ENCODE measurements around the gene TNFSF12. TPM values are rescaled to one million over a fixed set of nuclear protein-coding genes. Genes with fewer than 3 reads are reported as not detected.
"Not testable (repeated sequence)": the region's sequence is repeated elsewhere in the genome, so short reads cannot be mapped to it uniquely, and the experiment has no call there.

The TNFSF12 gene
- polyA plus RNA-seq, 1 donor: 32.7 TPM

DNA sequence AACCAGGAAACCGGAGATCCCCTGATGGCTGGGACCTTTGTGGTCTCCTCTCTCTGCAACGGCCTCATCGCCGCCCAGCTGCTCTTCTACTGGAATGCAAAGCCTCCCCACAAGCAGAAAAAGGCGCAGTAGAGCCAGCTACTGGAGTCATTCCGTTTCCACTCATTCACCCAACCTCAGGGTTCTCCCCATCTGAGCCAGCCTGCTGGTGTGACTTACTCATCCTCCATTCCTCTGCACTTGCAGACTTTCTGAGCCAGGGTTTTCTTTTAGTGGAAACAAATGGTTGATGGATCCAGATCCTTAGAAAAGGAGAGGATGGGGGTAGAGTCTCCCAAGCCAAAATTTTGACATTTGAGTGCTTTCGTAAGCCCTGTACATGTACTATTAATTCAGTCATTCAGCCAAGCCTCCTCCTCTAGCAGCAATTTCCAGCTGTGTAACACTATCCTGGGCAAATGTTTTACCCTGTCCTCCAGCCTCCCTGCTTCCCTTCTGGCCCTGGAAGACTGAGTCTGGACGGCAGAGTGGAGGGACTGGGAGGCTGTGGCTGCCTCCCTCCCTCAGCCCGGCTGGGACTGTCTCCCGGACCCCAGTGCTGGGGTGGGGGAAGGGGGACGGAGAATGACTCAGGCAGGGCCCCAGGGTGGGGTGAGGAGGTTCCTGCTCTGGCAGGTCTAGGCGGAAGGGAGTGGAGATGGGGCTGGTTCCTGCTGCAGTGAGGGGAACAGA lies 38.7 kb downstream of the TNFSF12 start:
- Histone ChIP-seq H3K36me3 (ENCODE audit: control insufficient read depth, insufficient read depth, low read length) (peaks cover 50% of the 10 kb centered on the region), H3K27ac (ENCODE audit: low read length) (no peak overlapping the region)
- no peak for DNase-seq

DNA sequence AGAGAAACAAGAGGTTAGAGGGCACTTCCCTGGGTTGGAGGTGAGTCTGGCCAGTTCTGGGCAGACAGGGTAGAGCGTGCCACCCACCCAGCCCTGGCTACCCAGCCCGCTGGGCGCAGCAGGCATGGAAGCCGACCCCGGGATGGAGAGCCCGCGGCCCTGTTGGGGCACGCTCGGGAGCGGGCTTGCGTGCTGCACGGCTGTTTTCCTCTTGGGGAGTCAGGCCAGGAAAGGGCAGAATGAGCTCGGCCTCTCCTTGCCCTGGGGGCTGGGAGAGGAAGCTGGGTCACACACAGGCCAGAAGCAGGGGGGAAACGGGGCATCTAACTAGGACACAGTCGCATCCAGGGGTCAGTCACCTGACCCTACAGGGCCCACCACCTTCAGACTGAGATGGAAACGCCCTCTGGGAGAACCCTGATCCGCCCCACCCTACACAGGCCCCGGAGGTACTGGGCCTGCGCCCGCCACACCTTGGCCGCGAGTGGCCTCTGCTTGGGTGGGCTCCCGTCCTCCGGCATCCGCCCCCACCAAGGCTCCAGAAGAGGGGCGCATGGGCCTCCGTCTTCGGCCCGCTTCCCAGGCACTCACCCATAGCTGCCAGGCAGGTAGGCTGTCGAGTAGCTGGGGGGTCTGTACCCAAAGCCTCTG lies 39.8 kb downstream of the TNFSF12 start:
- Histone ChIP-seq H3K9me3 (ENCODE audit: control insufficient read depth, low read depth, low read length) (no peaks in the 10 kb centered on the region), H3K27ac (ENCODE audit: low read length) (no peak overlapping the region), H3K4me3 (ENCODE audit: low read length) (peak overlapping the region; percentile 36), H3K27me3 (ENCODE audit: control insufficient read depth, insufficient read depth, low read length) (no peaks in the 10 kb centered on the region), H3K36me3 (ENCODE audit: control insufficient read depth, insufficient read depth, low read length) (peaks cover 60% of the 10 kb centered on the region), H3K4me1 (ENCODE audit: control insufficient read depth, insufficient read depth, low read length) (peaks cover 17% of the 10 kb centered on the region)
- no CpG with 5 or more reads among the region's 30 CpGs for WGBS (ENCODE audit: insufficient coverage, low lambda C conversion rate)
- no peak for DNase-seq

More for the DNA sequence above, 38.7 kb downstream of the TNFSF12 start:
- peaks cover 26% of the 10 kb centered on the region for H3K4me1 ChIP-seq (ENCODE audit: control insufficient read depth, insufficient read depth, low read length)
- no peak overlapping the region for H3K4me3 ChIP-seq (ENCODE audit: low read length)
- H3K27me3 ChIP-seq (ENCODE audit: control insufficient read depth, insufficient read depth, low read length): no peaks in the 10 kb centered on the region
- WGBS (ENCODE audit: insufficient coverage, low lambda C conversion rate): no CpG with 5 or more reads among the region's 12 CpGs
- peaks cover 7% of the 10 kb centered on the region for H3K9me3 ChIP-seq (ENCODE audit: control insufficient read depth, low read depth, low read length)

DNA sequence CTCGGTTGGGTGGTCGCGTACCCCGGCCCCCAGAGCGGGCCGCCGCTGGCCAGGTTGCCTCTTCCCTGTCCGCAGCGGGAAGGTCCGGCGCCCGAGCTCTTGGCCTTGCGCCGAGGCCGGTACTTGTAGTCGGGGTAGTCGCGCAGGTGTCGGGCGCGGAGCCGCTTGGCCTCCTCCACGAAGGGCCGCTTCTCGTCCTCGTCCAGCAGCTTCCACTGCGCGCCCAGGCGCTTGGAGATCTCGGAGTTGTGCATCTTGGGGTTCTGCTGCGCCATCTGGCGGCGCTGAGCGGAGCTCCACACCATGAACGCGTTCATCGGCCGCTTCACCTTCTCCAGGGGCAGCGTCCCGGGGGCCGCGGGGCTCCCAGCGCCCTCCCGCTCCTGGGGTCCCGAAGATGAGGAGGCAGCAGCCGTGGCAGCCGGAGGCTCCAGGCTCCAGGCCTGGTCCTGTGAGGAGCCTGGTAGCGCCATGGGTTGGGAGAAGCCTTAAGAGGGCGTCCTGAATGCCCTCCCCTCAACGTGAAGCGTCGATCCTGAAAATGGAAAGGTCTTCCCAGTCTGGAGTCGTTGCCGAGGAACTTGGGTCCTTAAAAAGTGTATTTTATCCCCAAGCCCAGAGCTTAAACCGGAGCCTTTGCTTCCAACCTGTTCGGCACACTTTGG lies 40.5 kb downstream of the TNFSF12 start:
- DNase-seq: peak; percentile 76 to 83
- Histone ChIP-seq H3K9me3 (ENCODE audit: control insufficient read depth, low read depth, low read length) (no peaks in the 10 kb centered on the region), H3K27me3 (ENCODE audit: control insufficient read depth, insufficient read depth, low read length) (no peaks in the 10 kb centered on the region), H3K36me3 (ENCODE audit: control insufficient read depth, insufficient read depth, low read length) (peaks cover 66% of the 10 kb centered on the region), H3K4me1 (ENCODE audit: control insufficient read depth, insufficient read depth, low read length) (peaks cover 17% of the 10 kb centered on the region), H3K27ac (ENCODE audit: low read length) (no peak overlapping the region), H3K4me3 (ENCODE audit: low read length) (peak overlapping the region; percentile 36)
- WGBS (ENCODE audit: insufficient coverage, low lambda C conversion rate): no CpG with 5 or more reads among the region's 56 CpGs

DNA sequence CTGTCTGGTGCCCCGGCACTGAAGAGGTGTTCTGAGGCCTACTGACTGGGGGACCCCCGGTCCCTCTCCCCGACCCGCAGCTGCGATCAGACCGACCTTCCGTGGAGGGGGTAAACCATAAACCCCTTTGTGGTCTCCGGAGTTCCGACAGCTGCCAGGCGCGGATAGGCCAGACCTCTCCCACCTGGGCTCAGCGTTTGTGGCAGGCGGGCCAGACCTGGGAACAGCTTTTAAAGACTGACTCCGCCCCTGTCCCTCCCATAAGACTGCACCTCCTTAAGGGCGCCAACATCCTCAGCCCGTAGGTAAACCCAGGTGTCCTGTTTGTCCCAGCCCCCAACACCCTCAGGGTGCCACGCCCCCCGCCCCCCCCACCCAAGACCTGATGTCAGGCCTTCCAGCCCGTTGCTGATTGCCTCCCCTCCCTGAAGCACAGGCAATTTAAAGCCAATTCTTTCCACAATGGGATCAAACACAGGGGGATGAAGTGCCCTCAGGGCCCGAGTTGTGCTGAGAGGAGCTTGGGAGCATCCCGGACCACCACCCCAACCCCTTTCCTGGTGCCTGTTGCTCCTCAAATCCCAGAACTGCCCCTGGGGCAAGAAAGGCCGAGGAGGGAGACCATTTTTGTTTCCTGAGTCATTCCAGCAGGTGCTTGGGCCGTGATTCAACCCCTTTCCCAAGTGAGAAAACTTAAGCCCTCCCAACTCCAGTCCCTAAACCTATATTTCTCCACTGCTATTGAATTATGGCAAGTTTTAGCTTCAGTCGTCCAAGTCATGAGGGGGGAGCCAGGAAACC lies 41.2 kb downstream of the TNFSF12 start, which contains the start of gene SOX15:
Gene SOX15 (minus strand): TSS at position 204 of the 801 bp plus-strand sequence. CDS start 418 bp downstream, outside the sequence.
- peaks cover 74% of the 10 kb centered on the region for H3K36me3 ChIP-seq (ENCODE audit: control insufficient read depth, insufficient read depth, low read length)
- WGBS (ENCODE audit: insufficient coverage, low lambda C conversion rate): no CpG with 5 or more reads among the region's 24 CpGs
- no peaks in the 10 kb centered on the region for H3K9me3 ChIP-seq (ENCODE audit: control insufficient read depth, low read depth, low read length)
- no peak for DNase-seq
- H3K27ac ChIP-seq (ENCODE audit: low read length): no peak within 1 kb of the TSS
- peak within 1 kb of the TSS; percentile 36 for H3K4me3 ChIP-seq (ENCODE audit: low read length)
- no peaks in the 10 kb centered on the region for H3K27me3 ChIP-seq (ENCODE audit: control insufficient read depth, insufficient read depth, low read length)
- H3K4me1 ChIP-seq (ENCODE audit: control insufficient read depth, insufficient read depth, low read length): peaks cover 10% of the 10 kb centered on the region

DNA sequence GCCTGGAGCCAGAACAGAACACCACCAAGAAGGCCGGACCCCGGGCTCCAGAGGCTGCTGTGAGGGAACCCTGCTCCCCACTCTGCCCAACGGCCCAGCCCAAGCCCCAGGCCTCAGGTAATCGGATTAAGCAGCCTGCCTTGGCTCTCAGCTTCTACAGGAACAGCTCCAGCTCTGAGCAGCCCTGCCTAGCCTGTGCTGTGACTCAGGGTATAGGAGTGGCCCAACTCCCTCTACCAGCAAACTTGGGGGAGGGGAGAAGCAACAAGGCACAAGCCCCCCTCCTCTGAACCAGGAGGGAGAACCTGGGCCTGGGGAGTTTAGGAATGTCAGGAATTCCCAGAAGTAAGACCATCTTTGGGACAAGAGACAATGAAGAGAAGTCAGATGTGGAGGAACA lies 41.9 kb downstream of the TNFSF12 start:
- no peak overlapping the region for H3K4me3 ChIP-seq (ENCODE audit: low read length)
- H3K4me1 ChIP-seq (ENCODE audit: control insufficient read depth, insufficient read depth, low read length): peaks cover 8% of the 10 kb centered on the region
- H3K27ac ChIP-seq (ENCODE audit: low read length): no peak overlapping the region
- H3K9me3 ChIP-seq (ENCODE audit: control insufficient read depth, low read depth, low read length): no peaks in the 10 kb centered on the region
- WGBS (ENCODE audit: insufficient coverage, low lambda C conversion rate): no CpG with 5 or more reads among the region's 4 CpGs
- no peak for DNase-seq
- no peaks in the 10 kb centered on the region for H3K27me3 ChIP-seq (ENCODE audit: control insufficient read depth, insufficient read depth, low read length)
- peaks cover 78% of the 10 kb centered on the region for H3K36me3 ChIP-seq (ENCODE audit: control insufficient read depth, insufficient read depth, low read length)

DNA sequence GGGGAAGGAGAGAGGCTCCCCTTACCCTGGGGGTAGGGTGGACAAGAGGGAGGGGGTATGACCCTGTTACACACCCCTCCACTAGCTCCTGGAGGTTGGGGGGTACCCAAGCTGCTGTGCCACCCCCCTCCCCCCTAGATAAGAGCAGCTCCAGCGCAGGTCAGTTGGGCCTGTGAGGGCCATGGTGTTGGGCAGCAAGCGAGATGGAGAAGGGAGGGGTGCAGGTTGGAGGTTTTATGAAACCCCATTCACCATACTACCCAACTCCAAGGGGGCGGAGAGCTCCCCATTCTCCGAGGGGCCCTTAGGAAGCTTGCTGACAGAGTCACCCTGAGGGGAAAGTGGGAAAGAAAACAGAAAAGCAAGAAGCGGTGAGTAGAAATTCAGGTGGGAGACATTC lies 42.7 kb downstream of the TNFSF12 start:
- Histone ChIP-seq H3K27ac (ENCODE audit: low read length) (no peak overlapping the region), H3K4me3 (ENCODE audit: low read length) (no peak overlapping the region), H3K27me3 (ENCODE audit: control insufficient read depth, insufficient read depth, low read length) (no peaks in the 10 kb centered on the region), H3K4me1 (ENCODE audit: control insufficient read depth, insufficient read depth, low read length) (peaks cover 8% of the 10 kb centered on the region), H3K9me3 (ENCODE audit: control insufficient read depth, low read depth, low read length) (no peaks in the 10 kb centered on the region), H3K36me3 (ENCODE audit: control insufficient read depth, insufficient read depth, low read length) (peaks cover 82% of the 10 kb centered on the region)
- no peak for DNase-seq
- no CpG with 5 or more reads among the region's 5 CpGs for WGBS (ENCODE audit: insufficient coverage, low lambda C conversion rate)

DNA sequence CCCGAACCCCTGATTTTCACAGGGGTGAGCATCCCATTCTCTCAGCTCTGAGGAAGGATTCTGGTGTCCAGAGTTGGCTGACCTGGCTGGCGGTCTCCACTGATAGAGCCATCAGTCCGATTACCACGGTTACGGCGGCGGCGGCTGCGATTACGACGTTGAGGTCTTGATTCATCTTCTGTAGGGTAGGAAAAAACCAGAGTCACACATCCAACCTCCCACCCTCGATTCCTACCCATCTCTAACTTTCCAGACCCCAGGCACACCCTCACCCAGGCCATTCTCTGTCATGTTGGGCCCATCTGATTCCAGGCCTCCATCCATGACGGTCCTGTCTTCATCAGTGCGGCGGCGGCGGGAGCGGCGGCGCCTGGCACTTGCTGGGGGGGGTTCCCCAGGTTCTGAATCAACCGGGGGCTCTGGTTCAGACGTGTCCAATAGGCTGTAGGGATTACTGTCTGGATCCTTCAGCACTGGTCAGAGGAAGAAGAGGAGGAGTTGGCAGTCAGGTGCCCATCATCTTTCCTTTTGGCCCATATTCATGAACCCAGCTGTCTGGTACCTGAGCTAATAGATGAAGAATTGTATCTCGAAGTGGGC lies 43.7 kb downstream of the TNFSF12 start:
- Histone ChIP-seq H3K9me3 (ENCODE audit: control insufficient read depth, low read depth, low read length) (no peaks in the 10 kb centered on the region), H3K36me3 (ENCODE audit: control insufficient read depth, insufficient read depth, low read length) (peaks cover 81% of the 10 kb centered on the region), H3K4me3 (ENCODE audit: low read length) (no peak overlapping the region), H3K4me1 (ENCODE audit: control insufficient read depth, insufficient read depth, low read length) (peaks cover 13% of the 10 kb centered on the region), H3K27ac (ENCODE audit: low read length) (no peak overlapping the region), H3K27me3 (ENCODE audit: control insufficient read depth, insufficient read depth, low read length) (no peaks in the 10 kb centered on the region)
- WGBS (ENCODE audit: insufficient coverage, low lambda C conversion rate): 98% methylated on average over 8 of the region's 23 CpGs
- DNase-seq: no peak

DNA sequence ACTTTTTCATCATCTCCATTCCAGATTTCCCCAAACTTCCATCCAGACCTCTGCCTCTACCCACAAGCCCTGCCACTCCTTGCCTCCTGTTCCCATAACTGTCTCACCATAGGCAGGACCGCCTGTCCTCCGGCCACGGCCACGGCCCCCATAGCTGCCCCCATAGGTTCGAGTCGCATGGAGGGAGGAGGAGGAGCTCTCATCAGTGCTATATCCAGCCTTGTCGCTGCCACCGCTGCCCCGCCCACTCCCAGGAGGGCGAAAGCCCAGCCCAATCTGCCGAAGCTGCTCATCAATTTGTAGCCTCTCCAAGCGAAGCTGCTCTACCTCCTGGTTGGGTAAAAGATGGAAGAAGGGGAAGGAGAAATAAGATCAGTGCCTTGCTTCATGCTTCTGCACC lies 44.4 kb downstream of the TNFSF12 start:
- DNase-seq: no peak
- no peak overlapping the region for H3K27ac ChIP-seq (ENCODE audit: low read length)
- peaks cover 13% of the 10 kb centered on the region for H3K4me1 ChIP-seq (ENCODE audit: control insufficient read depth, insufficient read depth, low read length)
- no CpG with 5 or more reads among the region's 12 CpGs for WGBS (ENCODE audit: insufficient coverage, low lambda C conversion rate)
- peaks cover 75% of the 10 kb centered on the region for H3K36me3 ChIP-seq (ENCODE audit: control insufficient read depth, insufficient read depth, low read length)
- no peaks in the 10 kb centered on the region for H3K9me3 ChIP-seq (ENCODE audit: control insufficient read depth, low read depth, low read length)
- H3K27me3 ChIP-seq (ENCODE audit: control insufficient read depth, insufficient read depth, low read length): no peaks in the 10 kb centered on the region
- H3K4me3 ChIP-seq (ENCODE audit: low read length): no peak overlapping the region

DNA sequence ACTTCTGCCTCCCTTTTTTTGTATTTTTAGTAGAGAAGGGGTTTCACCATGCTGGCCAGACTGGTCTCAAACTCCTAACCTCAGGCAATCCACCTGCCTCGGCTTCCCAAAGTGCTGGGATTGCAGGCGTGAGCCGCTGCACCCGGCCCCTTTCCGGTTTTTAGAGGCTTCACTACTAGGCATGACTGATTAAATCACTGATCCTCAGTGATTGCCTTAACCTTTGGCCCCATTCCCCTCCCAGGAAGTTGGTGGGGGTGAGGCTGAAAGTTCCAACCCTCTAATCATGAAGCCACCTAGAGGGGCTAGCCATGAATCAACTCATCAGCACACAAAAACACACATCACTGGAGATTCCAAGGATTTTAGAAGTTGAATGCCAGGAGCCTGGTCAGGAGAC lies 48.7 kb downstream of the TNFSF12 start:
- H3K4me1 ChIP-seq (ENCODE audit: control insufficient read depth, insufficient read depth, low read length); DNase-seq; H3K4me3 ChIP-seq (ENCODE audit: low read length); H3K9me3 ChIP-seq (ENCODE audit: control insufficient read depth, low read depth, low read length); H3K27me3 ChIP-seq (ENCODE audit: control insufficient read depth, insufficient read depth, low read length); H3K27ac ChIP-seq (ENCODE audit: low read length): not testable (repeated sequence)
- WGBS (ENCODE audit: insufficient coverage, low lambda C conversion rate): no CpG with 5 or more reads among the region's 5 CpGs
- peaks cover 78% of the 10 kb centered on the region for H3K36me3 ChIP-seq (ENCODE audit: control insufficient read depth, insufficient read depth, low read length)
